H1 (cell line): ENCODE measurements around the gene SMIM13.

ENCODE experiments used
- BRCA1 ChIP-seq: IDR thresholded peaks from 2 replicates; pipeline ENCODE4 v1.6.1; 2012; ENCODE audit warnings: low read depth, low read length, improper control_type of control experiment
- CTCF ChIP-seq, 3 experiments: IDR thresholded peaks; 1 replicate in 2 of 3; 2 replicates in 1 of 3; pipeline versions ENCODE4 v1.5.1 to v1.6.1; 2011; ENCODE audit warnings: low read length in 3 of 3, mild to moderate bottlenecking in 3 of 3, inconsistent platforms in 2 of 3, low read depth in 1 of 3, moderate library complexity in 1 of 3; ENCODE audit not compliant: insufficient read depth in 1 of 3; ENCODE audit errors: control extremely low read depth in 1 of 3
- EP300 ChIP-seq, 2 experiments: IDR thresholded peaks; 1 replicate in 1 of 2; 2 replicates in 1 of 2; pipeline ENCODE4 v1.6.1; 2011 to 2012; ENCODE audit warnings: low read depth in 2 of 2, low read length in 2 of 2, mild to moderate bottlenecking in 2 of 2, borderline replicate concordance in 1 of 2, inconsistent platforms in 1 of 2, moderate library complexity in 1 of 2
- JUND ChIP-seq: IDR thresholded peaks from 2 replicates; pipeline ENCODE4 v1.6.1; 2011; ENCODE audit warnings: mild to moderate bottlenecking, improper control_type of control experiment, low read length
- KDM1A ChIP-seq: fragments of 200-600, 300-600 bp; sonication (generic); IDR thresholded peaks from 2 replicates; pipeline ENCODE4 v1.7.1; 2016; ENCODE audit warnings: mild to moderate bottlenecking, low read length, borderline replicate concordance
- MAX ChIP-seq: IDR thresholded peaks from 2 replicates; pipeline ENCODE4 v1.6.1; 2012; ENCODE audit warnings: inconsistent platforms
- POLR2A ChIP-seq, 2 experiments: IDR thresholded peaks; 1 replicate in 1 of 2; 2 replicates in 1 of 2; pipeline ENCODE4 v1.6.1; 2011; ENCODE audit warnings: low read depth in 2 of 2, low read length in 2 of 2, mild to moderate bottlenecking in 2 of 2; ENCODE audit errors: control extremely low read depth in 1 of 2
- POLR2AphosphoS5 ChIP-seq: IDR thresholded peaks from 2 replicates; pipeline ENCODE4 v1.6.1; 2011; ENCODE audit warnings: low read depth, low read length
- RFX5 ChIP-seq: IDR thresholded peaks from 2 replicates; pipeline ENCODE4 v1.6.1; 2011; ENCODE audit warnings: low read depth, low read length, improper control_type of control experiment, borderline replicate concordance
- YY1 ChIP-seq: IDR thresholded peaks from 2 replicates; pipeline ENCODE4 v1.6.1; 2011; ENCODE audit warnings: low read depth, mild to moderate bottlenecking, low read length

- TF ChIP-seq CTCF (IDR thresholded peaks at IDR 0.05; ENCODE audit: control extremely low read depth in 1 of 3, insufficient read depth in 1 of 3, low read depth in 1 of 3, low read length in 3 of 3) (no peak), YY1 (no peak), POLR2A (IDR thresholded peaks at IDR 0.05; ENCODE audit: control extremely low read depth in 1 of 2, low read depth in 2 of 2, low read length in 2 of 2) (no peak), POLR2AphosphoS5 (no peak), RFX5 (no peak), JUND (no peak), EP300 (IDR thresholded peaks at IDR 0.05; ENCODE audit: borderline replicate concordance in 1 of 2, low read depth in 2 of 2, low read length in 2 of 2) (no peak), BRCA1 (no peak), MAX (no peak), KDM1A (no peak)
Measured at GRCh38 chr6:11129908-11130565, 36.4 kb downstream of the SMIM13 start.
